ENCODE results near the gene BRD7. TPM values are rescaled to one million over a fixed set of nuclear protein-coding genes. Genes with fewer than 3 reads are reported as not detected.

Gene BRD7
- total RNA-seq, 1 experiment from 2014 or later = 76.6 TPM

DNA sequence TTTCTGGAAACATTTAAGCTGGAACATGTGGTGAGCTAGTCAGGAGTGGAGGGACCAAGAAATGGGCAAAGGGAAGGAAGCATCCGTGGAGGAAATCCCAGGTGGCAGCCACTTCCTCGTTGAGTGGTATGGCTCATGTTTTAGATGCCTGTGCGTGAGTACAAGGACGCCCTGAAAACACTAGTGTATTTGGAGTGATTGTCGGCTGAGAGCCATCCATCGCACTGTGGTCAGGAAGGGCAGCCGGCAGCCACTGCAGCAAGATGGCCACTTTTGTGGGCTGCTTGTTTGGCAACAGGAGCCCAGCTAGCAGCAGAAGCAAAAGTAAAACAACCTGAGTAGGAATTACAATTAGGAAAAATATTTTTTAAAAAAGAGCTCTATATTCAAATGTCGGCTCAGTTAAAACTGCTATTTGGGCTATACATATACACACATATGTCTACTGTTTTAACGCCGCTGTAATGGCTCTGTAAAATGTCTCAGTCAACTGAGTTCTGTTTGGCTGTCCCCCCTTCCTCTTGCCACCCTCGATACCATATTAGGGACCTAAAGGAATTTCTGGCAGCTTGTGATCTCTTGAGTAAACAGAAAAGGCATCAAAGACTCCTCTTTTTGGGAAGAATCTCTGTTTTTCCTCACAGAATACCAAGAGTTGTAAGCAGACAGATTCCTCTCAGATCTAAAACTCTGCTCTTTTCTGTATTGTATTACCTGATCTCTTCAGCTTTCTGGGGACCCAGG is 39.2 kb downstream of the BRD7 start:
- peaks cover 22% of the 10 kb centered on the region for H3K36me3 ChIP-seq (ENCODE audit: low read depth)
- no peaks in the 10 kb centered on the region for H4K20me1 ChIP-seq (ENCODE audit: insufficient read depth)
- ChIA-PET POLR2A (ENCODE audit: unreplicated experiment) (no interaction called here), CTCF (interaction anchor here (0.6 kb wide), 1 partner anchor 476 kb away, joined by 3 read pairs; no protein-coding TSS in a partner anchor)
- H3K27me3 ChIP-seq (ENCODE audit: insufficient read depth, low read depth) = no peaks in the 10 kb centered on the region
- H3K9me3 ChIP-seq (ENCODE audit: insufficient read depth, low read depth) = no peaks in the 10 kb centered on the region
- no peak for TF ChIP-seq EZH2 (IDR thresholded peaks at IDR 0.05; ENCODE audit: low read depth)
- TF ChIP-seq, protein P1, sequence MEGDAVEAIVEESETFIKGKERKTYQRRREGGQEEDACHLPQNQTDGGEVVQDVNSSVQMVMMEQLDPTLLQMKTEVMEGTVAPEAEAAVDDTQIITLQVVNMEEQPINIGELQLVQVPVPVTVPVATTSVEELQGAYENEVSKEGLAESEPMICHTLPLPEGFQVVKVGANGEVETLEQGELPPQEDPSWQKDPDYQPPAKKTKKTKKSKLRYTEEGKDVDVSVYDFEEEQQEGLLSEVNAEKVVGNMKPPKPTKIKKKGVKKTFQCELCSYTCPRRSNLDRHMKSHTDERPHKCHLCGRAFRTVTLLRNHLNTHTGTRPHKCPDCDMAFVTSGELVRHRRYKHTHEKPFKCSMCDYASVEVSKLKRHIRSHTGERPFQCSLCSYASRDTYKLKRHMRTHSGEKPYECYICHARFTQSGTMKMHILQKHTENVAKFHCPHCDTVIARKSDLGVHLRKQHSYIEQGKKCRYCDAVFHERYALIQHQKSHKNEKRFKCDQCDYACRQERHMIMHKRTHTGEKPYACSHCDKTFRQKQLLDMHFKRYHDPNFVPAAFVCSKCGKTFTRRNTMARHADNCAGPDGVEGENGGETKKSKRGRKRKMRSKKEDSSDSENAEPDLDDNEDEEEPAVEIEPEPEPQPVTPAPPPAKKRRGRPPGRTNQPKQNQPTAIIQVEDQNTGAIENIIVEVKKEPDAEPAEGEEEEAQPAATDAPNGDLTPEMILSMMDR (conservative IDR thresholded peaks at IDR 0.05) = no peak
- no peak overlapping the region for H3K4me2 ChIP-seq
- H3K27ac ChIP-seq = no peak overlapping the region
- no peaks in the 10 kb centered on the region for H3K79me2 ChIP-seq (ENCODE audit: low read depth)
- H2AFZ ChIP-seq = no peak overlapping the region
- no TSS peak for BruUV-seq (replicated peaks)
- H3F3A ChIP-seq (ENCODE audit: insufficient read depth, low read depth) = 0 out of 2 replicates have a peak, but pooled peaks cover 6% of the 10 kb centered on the region
- DNase-seq = no peak
- intact Hi-C loops (cut with micrococcal nuclease; ENCODE audit: unreplicated experiment) = loop anchor here (5.0 to 10.0 kb wide), 2 partner anchors 115 to 338 kb away; no protein-coding TSS in a partner anchor
- H3K4me1 ChIP-seq (replicated peaks; ENCODE audit: insufficient read depth) = no peaks in the 10 kb centered on the region
- no peaks in the 10 kb centered on the region for H3K9me2 ChIP-seq (ENCODE audit: insufficient read depth)
- no peak overlapping the region for H3K4me3 ChIP-seq

DNA sequence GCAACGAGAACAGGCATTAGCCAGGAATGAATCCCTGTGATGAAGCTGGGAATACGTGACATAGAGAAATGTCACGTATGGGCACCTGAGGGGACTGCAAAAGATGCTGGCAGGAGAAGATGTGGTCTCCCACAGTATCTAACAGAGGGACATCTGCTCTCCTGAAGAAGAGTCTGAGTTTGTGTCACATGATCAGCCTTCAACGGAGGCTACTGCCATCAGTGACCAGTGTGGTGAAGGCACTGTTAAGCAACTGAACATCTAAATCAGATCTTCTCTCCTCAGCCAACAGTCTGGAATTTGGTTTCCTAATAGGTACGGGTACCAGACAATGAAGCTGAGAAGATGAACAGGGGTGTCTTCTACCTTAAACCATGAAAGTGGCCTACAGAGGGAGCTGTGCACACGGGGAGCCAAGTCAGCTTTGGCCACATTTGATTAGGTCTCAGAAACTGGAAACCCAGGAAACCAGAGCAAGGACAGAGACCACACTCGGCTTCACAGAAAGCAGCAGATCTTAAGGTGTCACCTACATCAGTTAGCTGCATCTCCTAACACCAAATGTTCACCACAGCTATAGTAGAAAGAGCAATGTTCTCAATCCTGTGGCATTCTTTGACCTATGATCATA is 41.8 kb downstream of the BRD7 start:
- intact Hi-C loops (cut with micrococcal nuclease; ENCODE audit: unreplicated experiment) = loop anchor here (5.0 to 10.0 kb wide), 2 partner anchors 112 to 340 kb away; no protein-coding TSS in a partner anchor
- no peak overlapping the region for H3K27ac ChIP-seq
- no peaks in the 10 kb centered on the region for H3K9me2 ChIP-seq (ENCODE audit: insufficient read depth)
- no peak overlapping the region for H3K4me3 ChIP-seq
- ChIA-PET CTCF (interaction anchor here (0.8 kb wide), 1 partner anchor 480 kb away, joined by 3 read pairs; no protein-coding TSS in a partner anchor), POLR2A (ENCODE audit: unreplicated experiment) (interaction anchor here (0.7 kb wide), 1 partner anchor 478 kb away, joined by 3 read pairs; no protein-coding TSS in a partner anchor)
- H3K79me2 ChIP-seq (ENCODE audit: low read depth) = no peaks in the 10 kb centered on the region
- no peak overlapping the region for H2AFZ ChIP-seq
- no TSS peak for BruUV-seq (replicated peaks)
- H3F3A ChIP-seq (ENCODE audit: insufficient read depth, low read depth) = 0 out of 2 replicates have a peak, but pooled peaks cover 9% of the 10 kb centered on the region
- no peaks in the 10 kb centered on the region for H3K27me3 ChIP-seq (ENCODE audit: insufficient read depth, low read depth)
- no peaks in the 10 kb centered on the region for H3K9me3 ChIP-seq (ENCODE audit: insufficient read depth, low read depth)
- H4K20me1 ChIP-seq (ENCODE audit: insufficient read depth) = peaks cover 4% of the 10 kb centered on the region; the same call in 1 of the 2 replicates
- TF ChIP-seq EZH2 (IDR thresholded peaks at IDR 0.05; ENCODE audit: low read depth) = no peak
- TF ChIP-seq, protein P1 (conservative IDR thresholded peaks at IDR 0.05) = peak; percentile 57
- no peaks in the 10 kb centered on the region for H3K4me1 ChIP-seq (replicated peaks; ENCODE audit: insufficient read depth)
- peaks cover 12% of the 10 kb centered on the region for H3K36me3 ChIP-seq (ENCODE audit: low read depth)
- no peak for DNase-seq
- H3K4me2 ChIP-seq = no peak overlapping the region

DNA sequence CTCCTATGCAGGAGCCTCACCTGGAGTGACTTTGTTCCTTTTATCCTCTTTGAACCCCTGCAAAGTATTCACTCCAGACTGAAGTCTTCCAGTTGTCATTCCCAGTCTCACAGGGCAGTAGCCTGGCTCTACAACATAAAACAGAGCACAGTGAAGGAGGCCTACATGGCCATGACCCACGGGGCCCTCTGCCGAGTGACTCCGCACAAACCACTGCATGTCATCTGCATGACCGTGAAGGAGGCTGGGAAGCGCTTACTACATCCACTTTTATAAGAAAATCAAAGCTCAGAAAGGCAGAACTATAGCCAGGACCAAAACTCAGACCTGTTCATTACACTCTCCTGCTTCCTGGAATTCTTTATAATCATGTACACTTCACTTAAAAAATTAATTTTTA is 42.5 kb downstream of the BRD7 start:
- CTCF ChIA-PET = no interaction called here
- H3K4me1 ChIP-seq (replicated peaks; ENCODE audit: insufficient read depth) = no peaks in the 10 kb centered on the region
- POLR2A ChIA-PET (ENCODE audit: unreplicated experiment) = no interaction called here
- BruUV-seq (replicated peaks) = no TSS peak
- H2AFZ ChIP-seq = no peak overlapping the region
- no peaks in the 10 kb centered on the region for H3K79me2 ChIP-seq (ENCODE audit: low read depth)
- H3K36me3 ChIP-seq (ENCODE audit: low read depth) = peaks cover 9% of the 10 kb centered on the region
- H3K4me2 ChIP-seq = no peak overlapping the region
- no peak for TF ChIP-seq EZH2 (IDR thresholded peaks at IDR 0.05; ENCODE audit: low read depth)
- TF ChIP-seq, protein P1 (conservative IDR thresholded peaks at IDR 0.05) = no peak
- intact Hi-C loops (cut with micrococcal nuclease; ENCODE audit: unreplicated experiment) = loop anchor here (5.0 to 10.0 kb wide), 2 partner anchors 111 to 341 kb away; no protein-coding TSS in a partner anchor
- no peaks in the 10 kb centered on the region for H3K9me3 ChIP-seq (ENCODE audit: insufficient read depth, low read depth)
- peaks cover 4% of the 10 kb centered on the region; the same call in 1 of the 2 replicates for H4K20me1 ChIP-seq (ENCODE audit: insufficient read depth)
- H3K9me2 ChIP-seq (ENCODE audit: insufficient read depth) = no peaks in the 10 kb centered on the region
- DNase-seq = no peak
- no peak overlapping the region for H3K4me3 ChIP-seq
- no peaks in the 10 kb centered on the region for H3K27me3 ChIP-seq (ENCODE audit: insufficient read depth, low read depth)
- 0 out of 2 replicates have a peak, but pooled peaks cover 9% of the 10 kb centered on the region for H3F3A ChIP-seq (ENCODE audit: insufficient read depth, low read depth)
- H3K27ac ChIP-seq = no peak overlapping the region

Data from PC-9 (cell line).